HEK293T (cell line): ENCODE measurements around the gene WNT7A.
A peak's percentile ranks its signal among the peaks of the same experiment; 100 is the strongest.

Experiments used
- CTCF ChIA-PET: fragments of 350-600 bp; formaldehyde crosslinking; extraction: SDS; loops from one replicate; lab custom pipeline; 2021; ENCODE audit warnings: antibody characterized with exemption, inconsistent platforms; lab: Yijun Ruan, JAX
- POLR2A ChIA-PET: fragments of 350-600 bp; formaldehyde crosslinking; extraction: SDS; loops from one replicate; lab custom pipeline; 2020; ENCODE audit warnings: antibody characterized with exemption, inconsistent platforms; lab: Yijun Ruan, JAX
- DNase-seq: peaks from one replicate; pipeline ENCODE4 v3.0.0; 2012; ENCODE audit warnings: mixed read lengths; ENCODE audit errors: extremely low spot score
- ARNT ChIP-seq: fragments of 450-650 bp; IDR thresholded peaks from 2 replicates; pipeline ENCODE4 v1.6.1; 2017; ENCODE audit warnings: mild to moderate bottlenecking
- BHLHE40 ChIP-seq: fragments of 450-650 bp; IDR thresholded peaks from 2 replicates; pipeline ENCODE4 v1.6.1; 2016; ENCODE audit warnings: mild to moderate bottlenecking, moderate library complexity, borderline replicate concordance
- CTBP1 ChIP-seq: fragments of 450-650 bp; IDR thresholded peaks from 2 replicates; pipeline ENCODE4 v1.6.1; 2016; ENCODE audit warnings: borderline replicate concordance
- ELF4 ChIP-seq: fragments of 450-650 bp; IDR thresholded peaks from 2 replicates; pipeline ENCODE4 v1.6.1; 2017; ENCODE audit warnings: antibody characterized with exemption
- FOXA1 ChIP-seq: fragments of 450-650 bp; IDR thresholded peaks from 2 replicates; pipeline ENCODE4 v1.6.1; 2016; ENCODE audit warnings: mild to moderate bottlenecking
- FOXK2 ChIP-seq: fragments of 450-650 bp; IDR thresholded peaks from 2 replicates; pipeline ENCODE4 v1.6.1; 2016; ENCODE audit warnings: mild to moderate bottlenecking
- FOXM1 ChIP-seq: fragments of 450-650 bp; IDR thresholded peaks from 2 replicates; pipeline ENCODE4 v1.6.1; 2017; ENCODE audit warnings: mild to moderate bottlenecking, borderline replicate concordance
- HDGF ChIP-seq: fragments of 450-650 bp; IDR thresholded peaks from 2 replicates; pipeline ENCODE4 v1.6.1; 2017; ENCODE audit warnings: antibody characterized with exemption, borderline replicate concordance
- L3MBTL2 ChIP-seq: fragments of 450-650 bp; conservative IDR thresholded peaks from 2 replicates; pipeline ENCODE4 v1.6.1; 2016; ENCODE audit warnings: mild to moderate bottlenecking
- LEF1 ChIP-seq: fragments of 450-650 bp; IDR thresholded peaks from 2 replicates; pipeline ENCODE4 v1.6.1; 2017; ENCODE audit warnings: mild to moderate bottlenecking, borderline replicate concordance
- NFRKB ChIP-seq: fragments of 450-650 bp; IDR thresholded peaks from 2 replicates; pipeline ENCODE4 v1.6.1; 2016; ENCODE audit warnings: mild to moderate bottlenecking, moderate library complexity
- SP1 ChIP-seq: fragments of 450-650 bp; IDR thresholded peaks from 2 replicates; pipeline ENCODE4 v1.6.1; 2017
- SUZ12 ChIP-seq: fragments of 450-650 bp; IDR thresholded peaks from 2 replicates; pipeline ENCODE4 v1.6.1; 2016; ENCODE audit warnings: mild to moderate bottlenecking
- TARDBP ChIP-seq: fragments of 450-650 bp; IDR thresholded peaks from 2 replicates; pipeline ENCODE4 v1.6.1; 2016
- ZNF384 ChIP-seq: fragments of 450-650 bp; IDR thresholded peaks from 2 replicates; pipeline ENCODE4 v1.6.1; 2016
- TF ChIP-seq, protein P1 (sequence below): fragments of 450-650 bp; IDR thresholded peaks from 2 replicates; pipeline ENCODE4 v1.6.1; 2016

The WNT7A gene

DNA sequence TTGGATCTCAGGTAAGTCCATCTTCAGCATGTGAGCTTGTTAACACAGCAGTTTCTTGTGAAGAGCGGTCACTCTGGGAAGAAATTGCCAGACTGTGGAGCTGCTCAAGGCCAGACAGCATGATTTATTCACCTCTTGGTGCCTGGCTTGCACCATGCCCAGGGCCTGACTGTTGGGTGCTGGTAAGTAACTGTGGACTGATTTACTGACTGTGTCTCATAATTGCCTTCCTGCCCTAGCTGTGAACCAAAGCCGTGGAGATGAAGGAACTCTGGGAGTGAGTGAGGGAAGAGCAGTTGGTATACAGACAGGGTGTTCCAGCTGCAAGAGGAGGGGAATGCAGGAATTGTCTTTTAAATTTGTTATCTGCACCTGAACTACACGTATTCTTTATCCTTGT lies 18.5 kb upstream of the WNT7A start:
- no peak for DNase-seq
- TF ChIP-seq TARDBP (no peak), LEF1 (no peak), ZNF384 (no peak), BHLHE40 (no peak), FOXM1 (no peak), NFRKB (no peak), CTBP1 (no peak), L3MBTL2 (no peak), HDGF (no peak), SUZ12 (no peak), ARNT (no peak), ELF4 (no peak), SP1 (no peak), FOXA1 (no peak), FOXK2 (no peak)
- TF ChIP-seq, protein P1, sequence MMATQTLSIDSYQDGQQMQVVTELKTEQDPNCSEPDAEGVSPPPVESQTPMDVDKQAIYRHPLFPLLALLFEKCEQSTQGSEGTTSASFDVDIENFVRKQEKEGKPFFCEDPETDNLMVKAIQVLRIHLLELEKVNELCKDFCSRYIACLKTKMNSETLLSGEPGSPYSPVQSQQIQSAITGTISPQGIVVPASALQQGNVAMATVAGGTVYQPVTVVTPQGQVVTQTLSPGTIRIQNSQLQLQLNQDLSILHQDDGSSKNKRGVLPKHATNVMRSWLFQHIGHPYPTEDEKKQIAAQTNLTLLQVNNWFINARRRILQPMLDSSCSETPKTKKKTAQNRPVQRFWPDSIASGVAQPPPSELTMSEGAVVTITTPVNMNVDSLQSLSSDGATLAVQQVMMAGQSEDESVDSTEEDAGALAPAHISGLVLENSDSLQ, result no peak
- ChIA-PET POLR2A (no interaction called here), CTCF (no interaction called here)

DNA sequence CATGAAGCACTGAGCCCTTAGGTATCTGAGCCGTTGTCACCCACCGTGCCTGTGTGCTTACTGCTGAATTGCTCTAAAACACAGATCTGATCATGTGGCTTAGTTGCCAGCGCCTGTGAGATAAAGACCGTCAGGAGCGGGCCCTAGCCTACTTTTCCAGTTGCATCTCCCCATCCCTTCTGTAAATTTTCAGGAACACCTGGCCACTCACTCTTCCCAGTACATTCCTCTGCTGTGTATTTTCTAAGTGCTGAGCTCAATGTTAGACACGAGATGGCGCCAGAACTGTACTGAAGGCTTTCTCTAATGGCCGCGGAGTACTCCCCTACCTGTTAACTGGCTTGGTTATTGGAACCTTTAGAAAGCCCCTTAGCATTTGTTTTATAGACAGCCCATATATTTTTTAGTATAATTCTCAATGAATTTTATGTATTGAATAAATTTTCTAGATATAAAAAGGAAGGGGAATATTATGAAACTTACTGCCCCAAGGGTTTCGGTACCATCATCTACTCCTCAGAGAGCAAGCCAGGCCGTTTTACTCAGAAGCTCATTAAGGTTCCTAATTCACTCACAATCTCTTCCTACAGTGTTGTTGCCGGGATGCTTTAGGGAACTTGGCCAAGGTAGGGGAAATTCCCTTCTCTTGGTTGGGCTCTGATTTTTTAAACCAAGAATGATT lies 16.7 kb upstream of the WNT7A start:
- peak; percentile 62 for DNase-seq
- ChIA-PET POLR2A (interaction anchor here (1.0 to 1.3 kb wide), 2 partner anchors 228 to 282 kb away, joined by 6 read pairs; partner anchors contain the start of genes CHCHD4, LSM3, TMEM43 and XPC), CTCF (interaction anchor here (0.6 to 2.5 kb wide), 11 partner anchors 11 to 411 kb away, joined by 3 to 11 read pairs (median 4); partner anchors contain the start of genes CHCHD4, LSM3, TMEM43 and XPC)
- TF ChIP-seq SP1 (no peak), SUZ12 (no peak), CTBP1 (no peak), FOXM1 (no peak), FOXA1 (no peak)

DNA sequence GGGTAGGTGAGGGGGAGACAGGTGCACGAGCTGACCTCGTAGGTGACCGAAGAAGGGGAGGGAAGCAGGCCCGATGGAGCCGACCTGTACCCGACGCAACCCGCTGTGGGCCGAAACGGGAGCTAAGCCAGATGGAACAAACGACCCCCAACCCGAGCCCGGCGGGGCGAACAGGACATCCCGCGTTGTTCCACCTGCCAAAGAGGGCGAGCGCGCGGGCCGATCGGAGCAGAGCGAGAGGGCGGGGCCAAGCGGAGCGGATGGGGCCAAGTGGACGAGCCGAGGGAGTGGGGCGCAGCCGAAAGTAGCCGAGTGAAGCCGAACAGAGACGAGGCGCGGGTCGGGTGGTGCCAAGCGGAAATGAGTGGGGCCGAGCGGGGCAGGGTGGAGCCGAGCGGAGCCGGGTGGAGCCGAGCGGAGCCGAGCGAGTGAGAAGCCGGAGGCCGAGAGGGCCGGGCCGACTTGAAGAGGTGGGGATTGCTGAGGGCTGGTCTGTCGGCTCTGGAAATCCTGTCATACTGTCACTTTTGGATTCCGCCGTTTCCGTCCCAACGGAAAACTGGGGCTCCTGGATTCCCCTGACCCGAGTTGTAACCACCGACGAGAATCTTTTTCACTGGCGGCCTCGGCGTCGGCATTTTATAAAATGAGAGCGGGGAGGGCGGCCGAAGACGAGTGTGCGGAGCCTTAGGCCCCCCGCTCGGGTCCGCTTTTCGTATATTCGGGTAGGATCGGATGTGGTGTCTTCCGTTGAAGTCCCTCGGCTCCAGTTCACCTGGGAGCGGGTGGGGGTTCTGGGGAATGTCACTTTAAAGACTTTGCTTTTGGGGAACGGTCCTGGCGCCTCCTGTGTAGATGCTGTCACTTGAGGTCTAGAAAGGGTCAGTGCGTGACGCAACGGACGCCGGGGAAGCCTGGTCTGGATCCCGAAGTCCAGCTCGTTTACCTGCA lies 15.6 kb upstream of the WNT7A start:
- TF ChIP-seq, protein P1, result no peak
- peak; percentile 75 for TF ChIP-seq L3MBTL2
- DNase-seq, result peak; percentile 95
- ChIA-PET POLR2A (interaction anchor here (1.0 kb wide), 1 partner anchor 229 kb away, joined by 3 read pairs; the partner anchor contains the start of genes CHCHD4 and TMEM43), CTCF (interaction anchor here (0.9 to 2.5 kb wide), 4 partner anchors 10 to 247 kb away, joined by 3 to 11 read pairs (median 8); partner anchors contain the start of genes CHCHD4 and TMEM43)

DNA sequence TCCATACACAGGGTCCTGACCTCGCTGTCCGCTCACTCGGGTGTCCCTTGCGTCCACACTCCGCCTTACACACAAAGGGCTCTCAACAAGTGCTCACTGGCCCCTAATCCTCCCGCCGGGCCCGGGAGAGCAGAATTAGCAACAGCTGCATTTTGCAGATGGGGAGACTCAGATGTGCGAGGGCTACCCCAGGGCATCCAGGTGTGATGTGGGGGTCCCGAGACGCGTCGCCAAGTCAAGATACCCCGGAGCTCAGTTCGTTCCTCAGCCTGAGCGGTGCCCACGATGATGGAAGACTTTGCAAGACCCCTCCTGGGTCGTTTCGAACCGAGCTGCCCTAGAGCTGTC lies 14.9 kb upstream of the WNT7A start:
- no peak for DNase-seq
- ChIA-PET CTCF (no interaction called here), POLR2A (interaction anchor here (0.6 to 1.0 kb wide), 2 partner anchors 230 to 255 kb away, joined by 3 read pairs; partner anchors contain the start of genes CHCHD4 and TMEM43)
- TF ChIP-seq FOXA1 (no peak), NFRKB (no peak), BHLHE40 (no peak), FOXK2 (no peak), FOXM1 (no peak), CTBP1 (no peak), ELF4 (no peak), ZNF384 (no peak), ARNT (no peak), HDGF (no peak), SUZ12 (no peak), L3MBTL2 (no peak), SP1 (no peak)
- TF ChIP-seq, protein P1, result no peak

DNA sequence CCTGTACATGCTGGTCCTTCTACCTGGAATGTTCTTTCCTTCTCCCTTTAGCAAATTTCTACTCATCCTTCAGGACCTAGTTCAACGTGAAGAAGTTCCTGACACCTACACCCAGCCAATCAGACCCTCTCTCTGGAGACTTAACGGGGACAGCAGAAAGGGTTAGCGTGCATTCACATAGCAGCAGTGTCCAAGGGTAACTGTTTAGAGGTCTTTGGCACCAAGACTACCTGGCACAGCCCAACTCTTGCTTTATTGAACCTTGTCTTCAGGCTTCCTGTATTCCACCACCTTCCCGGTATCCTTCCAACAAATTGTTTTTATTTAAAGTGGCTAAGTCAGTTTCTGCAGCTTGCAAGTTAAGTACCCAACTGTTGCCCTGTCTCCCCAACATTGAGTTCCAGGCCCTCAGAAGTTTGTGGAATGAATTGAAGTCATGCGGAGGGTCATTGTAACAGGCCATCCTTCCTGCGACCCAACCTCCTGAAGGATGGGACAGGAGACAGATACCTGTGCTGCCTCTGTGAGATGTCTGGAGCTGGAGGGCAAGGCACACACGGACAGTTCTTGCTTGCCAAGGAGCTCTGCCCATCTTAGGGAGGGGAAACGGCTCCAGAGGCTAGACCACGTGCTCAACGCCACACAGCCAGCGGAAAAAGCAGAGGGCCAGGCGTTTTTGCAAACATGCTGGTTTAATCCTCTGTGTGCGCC lies 14.4 kb upstream of the WNT7A start:
- ChIA-PET POLR2A (interaction anchor here (0.6 to 1.0 kb wide), 3 partner anchors 231 to 256 kb away, joined by 3 read pairs; partner anchors contain the start of genes CHCHD4 and TMEM43), CTCF (no interaction called here)
- TF ChIP-seq SP1, result no peak
- TF ChIP-seq FOXK2, result no peak
- no peak for TF ChIP-seq ZNF384
- no peak for TF ChIP-seq ARNT
- no peak for TF ChIP-seq L3MBTL2
- no peak for TF ChIP-seq SUZ12
- no peak for TF ChIP-seq TARDBP
- no peak for TF ChIP-seq HDGF
- DNase-seq, result no peak
